B cell (primary cell): ENCODE data around the gene LRRC43. TPM values are rescaled to one million over a fixed set of nuclear protein-coding genes. Genes with fewer than 3 reads are reported as not detected.

Source experiments
- ATAC-seq: fragments of 200-7000 bp; cut with Tn5 transposase; one replicate; pipeline ENCODE4 v1.10.0; 2021; ENCODE audit warnings: low read depth, mild to moderate bottlenecking, moderate number of reproducible peaks, moderate library complexity
- CTCF ChIA-PET: fragments of 350-600 bp; sonication (Branson Sonifier 250); formaldehyde crosslinking; loops from one replicate; lab custom pipeline; 2021; ENCODE audit warnings: antibody characterized with exemption, inconsistent platforms; lab: Charles Lee
- POLR2A ChIA-PET: fragments of 350-600 bp; sonication (Branson Sonifier 250); formaldehyde crosslinking; loops from one replicate; lab custom pipeline; 2021; ENCODE audit warnings: antibody characterized with exemption; lab: Charles Lee
- DNase-seq: peaks from one replicate; pipeline ENCODE4 v3.0.0; 2013
- H2AFZ ChIP-seq: 2 replicates; pipeline ENCODE4 v1.6.1; 2012; ENCODE audit warnings: mild to moderate bottlenecking, low read depth, low read length; ENCODE audit not compliant: insufficient read depth, poor library complexity, severe bottlenecking
- H3K27ac ChIP-seq, 2 donors: 1 replicate in 1 of 2; 2 replicates in 1 of 2; pipeline ENCODE4 v1.5.1; 2012 to 2013; ENCODE audit warnings: low read length in 2 of 2, mild to moderate bottlenecking in 2 of 2, moderate library complexity in 1 of 2
- H3K27me3 ChIP-seq, 4 experiments: fragments of 200-600 bp in 1 of 4; sonication (generic) in 1 of 4; replicated peaks in 1 of 4; 1 replicate in 2 of 4; 2 replicates in 2 of 4; pipeline versions ENCODE4 v1.6.1 to v1.7.0; 2013 to 2016; ENCODE audit warnings: low read length in 3 of 4, mild to moderate bottlenecking in 2 of 4, mixed read lengths in 1 of 4, moderate library complexity in 1 of 4; ENCODE audit not compliant: insufficient read depth in 4 of 4, control insufficient read depth in 3 of 4; ENCODE audit errors: control extremely low read depth in 1 of 4
- H3K36me3 ChIP-seq, 2 experiments: replicated peaks in 1 of 2; 1 replicate in 1 of 2; 2 replicates in 1 of 2; pipeline versions ENCODE4 v1.6.1 to v1.7.1; 2013; ENCODE audit warnings: low read length in 1 of 2; ENCODE audit not compliant: insufficient read depth in 2 of 2, control insufficient read depth in 1 of 2; ENCODE audit errors: control extremely low read depth in 1 of 2, extremely low read depth in 1 of 2
- H3K4me1 ChIP-seq, 2 donors: fragments of 200-600 bp in 1 of 2; sonication (generic) in 1 of 2; 1 replicate in 1 of 2; 2 replicates in 1 of 2; pipeline versions ENCODE4 v1.5.1 to v1.6.1; 2013 to 2017; ENCODE audit warnings: low read length in 2 of 2; ENCODE audit not compliant: control insufficient read depth in 2 of 2, insufficient read depth in 2 of 2
- H3K4me2 ChIP-seq: replicated peaks from 2 replicates; pipeline ENCODE3; 2012; ENCODE audit warnings: mild to moderate bottlenecking, low read depth, low read length; ENCODE audit not compliant: poor library complexity, severe bottlenecking
- H3K4me3 ChIP-seq, 5 experiments: fragments of 200-600 bp in 1 of 5; sonication (generic) in 1 of 5; 1 replicate in 3 of 5; 2 replicates in 2 of 5; pipeline versions ENCODE4 v1.5.1 to v1.7.0; 2011 to 2016; ENCODE audit warnings: low read length in 4 of 5, mild to moderate bottlenecking in 4 of 5, low read depth in 2 of 5, control low read depth in 1 of 5, moderate library complexity in 1 of 5; ENCODE audit not compliant: insufficient read depth in 1 of 5; ENCODE audit errors: control extremely low read depth in 1 of 5, extremely low read depth in 1 of 5
- H3K79me2 ChIP-seq: fragments of 200-600 bp; sonication (generic); one replicate; pipeline ENCODE4 v1.6.0; 2016; ENCODE audit warnings: low read length; ENCODE audit not compliant: control insufficient read depth, insufficient read depth
- H3K9ac ChIP-seq: fragments of 200-600 bp; sonication (generic); 2 replicates; pipeline ENCODE4 v1.6.1; 2017; ENCODE audit warnings: mild to moderate bottlenecking, low read length, moderate library complexity
- H3K9me3 ChIP-seq, 3 donors: one replicate each; pipeline versions ENCODE4 v1.6.1 to v1.7.1; 2013; ENCODE audit warnings: low read length in 2 of 3; ENCODE audit not compliant: control insufficient read depth in 2 of 3, insufficient read depth in 1 of 3; ENCODE audit errors: control extremely low read depth in 1 of 3
- H4K20me1 ChIP-seq: 2 replicates; pipeline ENCODE4 v1.6.0; 2012; ENCODE audit warnings: mild to moderate bottlenecking, low read length; ENCODE audit not compliant: insufficient read depth, control insufficient read depth, poor library complexity, severe bottlenecking
- H3K27ac Mint-ChIP-seq: one replicate; pipeline ENCODE4 v1.8.0; 2021; ENCODE audit warnings: mixed read lengths
- H3K27me3 Mint-ChIP-seq: one replicate; pipeline ENCODE4 v1.8.0; 2021; ENCODE audit warnings: mixed read lengths
- H3K4me1 Mint-ChIP-seq: one replicate; pipeline ENCODE4 v1.8.0; 2021; ENCODE audit warnings: mixed read lengths
- H3K4me3 Mint-ChIP-seq: one replicate; pipeline ENCODE4 v1.8.0; 2021; ENCODE audit warnings: mixed read lengths
- H3K9me3 Mint-ChIP-seq: one replicate; pipeline ENCODE4 v1.8.0; 2022; ENCODE audit warnings: mixed read lengths; ENCODE audit not compliant: insufficient read depth
- CTCF ChIP-seq: fragments of 200-600 bp; IDR thresholded peaks from one replicate; pipeline ENCODE4 v1.8.0; 2022; ENCODE audit warnings: antibody characterized with exemption, mild to moderate bottlenecking
- EZH2 ChIP-seq: IDR thresholded peaks from 2 replicates; pipeline ENCODE4 v1.6.1; 2012; ENCODE audit warnings: borderline replicate concordance, low read depth, mild to moderate bottlenecking, moderate library complexity, low read length; ENCODE audit not compliant: insufficient read depth, poor library complexity, severe bottlenecking
- WGBS: methylation state at CpG from one replicate; pipeline ENCODE4 v1.1.5; 2013; ENCODE audit warnings: missing lambda C conversion rate; ENCODE audit not compliant: insufficient coverage; 5-methylcytosine and 5-hydroxymethylcytosine counted together
- intact Hi-C: fragments of 100-400 bp; cut with micrococcal nuclease; formaldehyde crosslinking; loops from one replicate; pipeline ENCODE4 v1.10.0; 2022
- polyA plus RNA-seq: library from polyadenylated mRNA; depleted of rRNA; stranded (reverse); fragments of >200 nt; gene quantifications from 2 replicates; pipeline ENCODE4 v1.2.3, GENCODE V29; 2012
- total RNA-seq, 2 donors: library from RNA; stranded (reverse); fragments of 120-200 nt in 1 of 2; gene quantifications; 1 replicate in 1 of 2; 2 replicates in 1 of 2; pipeline versions ENCODE4 v1.2.3 to v1.2.4, GENCODE V29; 2013 to 2022

The LRRC43 gene
- total and polyA plus RNA-seq, 2 donors (not counting 1 experiment from before 2014, with no cell fraction given): not detected

GRCh38 chr12:122139266-122139665 lies 43.7 kb upstream of the LRRC43 start:
- no peak for ATAC-seq
- Histone ChIP-seq H4K20me1 (no peaks in the 10 kb centered on the region), H3K27me3 (no peaks in the 10 kb centered on the region), H2AFZ (no peak overlapping the region), H3K79me2 (no peaks in the 10 kb centered on the region), H3K4me1 (no peaks in the 10 kb centered on the region), H3K36me3 (peaks cover 0 to 55% of the 10 kb centered on the region in 2 experiments), H3K27ac (no peak overlapping the region), H3K4me2 (no peak overlapping the region), H3K9me3 (no peaks in the 10 kb centered on the region), H3K9ac (no peak overlapping the region), H3K4me3 (no peak overlapping the region)
- Mint-ChIP-seq H3K9me3 (no peaks in the 10 kb centered on the region), H3K27ac (no peak overlapping the region), H3K4me1 (no peaks in the 10 kb centered on the region), H3K4me3 (no peak overlapping the region), H3K27me3 (no peaks in the 10 kb centered on the region)
- CTCF ChIA-PET: interaction anchor here (0.7 kb wide), 1 partner anchor 17 kb away, joined by 3 read pairs; no protein-coding TSS in a partner anchor
- TF ChIP-seq EZH2 (no peak), CTCF (no peak)
- 97% methylated on average over 15 of the region's 15 CpGs for WGBS
- POLR2A ChIA-PET: no interaction called here
- DNase-seq: no peak
- intact Hi-C loops: no loop called here

GRCh38 chr12:122139941-122140340 lies 43.0 kb upstream of the LRRC43 start:
- 100% methylated on average over 7 of the region's 8 CpGs for WGBS
- Mint-ChIP-seq H3K9me3 (no peaks in the 10 kb centered on the region), H3K4me3 (no peak overlapping the region), H3K27ac (no peak overlapping the region), H3K27me3 (no peaks in the 10 kb centered on the region), H3K4me1 (no peaks in the 10 kb centered on the region)
- ATAC-seq (no peak), DNase-seq (no peak)
- POLR2A ChIA-PET: no interaction called here
- Histone ChIP-seq H3K79me2 (no peaks in the 10 kb centered on the region), H3K9me3 (no peaks in the 10 kb centered on the region), H3K9ac (no peak overlapping the region), H3K27ac (no peak overlapping the region), H3K4me1 (no peaks in the 10 kb centered on the region), H4K20me1 (no peaks in the 10 kb centered on the region), H3K27me3 (no peaks in the 10 kb centered on the region), H3K4me2 (no peak overlapping the region), H3K4me3 (no peak overlapping the region), H3K36me3 (peaks cover 0 to 53% of the 10 kb centered on the region in 2 experiments), H2AFZ (no peak overlapping the region)
- intact Hi-C loops: no loop called here
- CTCF ChIA-PET: interaction anchor here (0.7 kb wide), 1 partner anchor 17 kb away, joined by 3 read pairs; no protein-coding TSS in a partner anchor
- TF ChIP-seq CTCF (no peak), EZH2 (no peak)
